MM.1S (cell line): ENCODE data around the gene ARHGEF12.

Experiments
- DNase-seq: peaks from one replicate; pipeline ENCODE4 v3.0.0-alpha.2; 2015
- H2AFZ ChIP-seq: fragments of 300-600 bp; sonication (generic); 2 replicates; pipeline ENCODE4 v1.6.0; 2016; ENCODE audit warnings: antibody characterized with exemption, low read length
- H3F3A ChIP-seq: fragments of 300-600 bp; sonication (generic); 2 replicates; pipeline ENCODE4 v1.6.1; 2016; ENCODE audit warnings: mild to moderate bottlenecking, antibody characterized with exemption, low read length, moderate library complexity, mixed read lengths; ENCODE audit not compliant: insufficient read depth
- H3K27ac ChIP-seq: fragments of 300-600 bp; sonication (generic); 2 replicates; pipeline ENCODE4 v1.5.1; 2016; ENCODE audit warnings: mild to moderate bottlenecking, low read length
- H3K27me3 ChIP-seq: fragments of 300-600 bp; sonication (generic); replicated peaks from 2 replicates; pipeline ENCODE4 v1.6.0; 2016; ENCODE audit warnings: low read length; ENCODE audit not compliant: insufficient read depth
- H3K36me3 ChIP-seq: fragments of 300-600 bp; sonication (generic); replicated peaks from 2 replicates; pipeline ENCODE4 v1.6.1; 2016; ENCODE audit warnings: mild to moderate bottlenecking, low read length, mixed read lengths; ENCODE audit not compliant: insufficient read depth
- H3K4me1 ChIP-seq: fragments of 300-600 bp; sonication (generic); 2 replicates; pipeline ENCODE4 v1.6.1; 2016; ENCODE audit warnings: low read length, mixed read lengths
- H3K4me2 ChIP-seq: fragments of 300-600 bp; sonication (generic); 2 replicates; pipeline ENCODE4 v1.6.0; 2016; ENCODE audit warnings: low read depth, low read length
- H3K4me3 ChIP-seq: fragments of 300-600 bp; sonication (generic); 2 replicates; pipeline ENCODE4 v1.5.1; 2016; ENCODE audit warnings: low read length, mixed read lengths
- H3K79me2 ChIP-seq: fragments of 300-600 bp; sonication (generic); 2 replicates; pipeline ENCODE4 v1.6.1; 2016; ENCODE audit warnings: mixed run types, low read length, mixed read lengths
- H3K9ac ChIP-seq: fragments of 300-600 bp; sonication (generic); 2 replicates; pipeline ENCODE4 v1.6.1; 2016; ENCODE audit warnings: low read length, mixed read lengths
- H3K9me2 ChIP-seq: fragments of 300-600 bp; sonication (generic); replicated peaks from 2 replicates; pipeline ENCODE4 v1.6.1; 2016; ENCODE audit warnings: mild to moderate bottlenecking, low read length, mixed read lengths; ENCODE audit not compliant: insufficient read depth
- H3K9me3 ChIP-seq: fragments of 300-600 bp; sonication (generic); replicated peaks from 2 replicates; pipeline ENCODE4 v1.6.1; 2016; ENCODE audit warnings: mild to moderate bottlenecking, low read length, mixed read lengths; ENCODE audit not compliant: insufficient read depth
- H4K20me1 ChIP-seq: fragments of 300-600 bp; sonication (generic); 2 replicates; pipeline ENCODE4 v1.6.1; 2016; ENCODE audit warnings: mild to moderate bottlenecking, low read length, moderate library complexity, mixed read lengths; ENCODE audit not compliant: insufficient read depth
- CTCF ChIP-seq: fragments of 300-600 bp; sonication (generic); IDR thresholded peaks from 2 replicates; pipeline ENCODE4 v1.5.1; 2016; ENCODE audit warnings: antibody characterized with exemption, low read length, mixed read lengths
- EZH2 ChIP-seq: fragments of 300-600 bp; sonication (generic); optimal IDR thresholded peaks from 2 replicates; pipeline ENCODE3; 2017; ENCODE audit warnings: low read depth, mild to moderate bottlenecking, antibody characterized with exemption, low read length, mixed read lengths
- EZH2phosphoT487 ChIP-seq: fragments of 300-600 bp; sonication (generic); IDR thresholded peaks from 2 replicates; pipeline ENCODE4 v1.6.1; 2018; ENCODE audit warnings: antibody characterized with exemption, low read length

ARHGEF12 gene

GRCh38 chr11:120392793-120393192, 56.6 kb downstream of the ARHGEF12 start:
- H3K4me3 ChIP-seq, result no peak overlapping the region
- no peaks in the 10 kb centered on the region; the same call in 1 of the 2 replicates for H3F3A ChIP-seq
- no peaks in the 10 kb centered on the region for H3K9me2 ChIP-seq
- H3K9ac ChIP-seq, result no peak overlapping the region
- H3K27me3 ChIP-seq, result no peaks in the 10 kb centered on the region
- H3K36me3 ChIP-seq, result no peaks in the 10 kb centered on the region
- no peak for TF ChIP-seq CTCF
- TF ChIP-seq EZH2phosphoT487, result no peak
- no peak for TF ChIP-seq EZH2
- no peaks in the 10 kb centered on the region for H3K9me3 ChIP-seq
- DNase-seq, result no peak
- no peak overlapping the region for H2AFZ ChIP-seq
- H4K20me1 ChIP-seq, result peaks cover 13% of the 10 kb centered on the region; the same call in 1 of the 2 replicates
- H3K4me2 ChIP-seq, result no peak overlapping the region
- no peaks in the 10 kb centered on the region for H3K4me1 ChIP-seq
- peaks cover 98% of the 10 kb centered on the region for H3K79me2 ChIP-seq
- H3K27ac ChIP-seq, result no peak overlapping the region

GRCh38 chr11:120394119-120394518, 57.9 kb downstream of the ARHGEF12 start:
- H3K4me2 ChIP-seq, result no peak overlapping the region
- no peaks in the 10 kb centered on the region for H3K27me3 ChIP-seq
- no peak for DNase-seq
- H2AFZ ChIP-seq, result no peak overlapping the region
- no peaks in the 10 kb centered on the region for H3K9me2 ChIP-seq
- no peaks in the 10 kb centered on the region for H3K36me3 ChIP-seq
- H3K79me2 ChIP-seq, result peaks cover 98% of the 10 kb centered on the region
- TF ChIP-seq EZH2, result no peak
- no peak for TF ChIP-seq CTCF
- no peak for TF ChIP-seq EZH2phosphoT487
- peaks cover 9% of the 10 kb centered on the region; the same call in 1 of the 2 replicates for H4K20me1 ChIP-seq
- no peak overlapping the region for H3K27ac ChIP-seq
- no peaks in the 10 kb centered on the region; the same call in 1 of the 2 replicates for H3F3A ChIP-seq
- H3K4me3 ChIP-seq, result no peak overlapping the region
- no peaks in the 10 kb centered on the region for H3K9me3 ChIP-seq
- H3K4me1 ChIP-seq, result no peaks in the 10 kb centered on the region
- H3K9ac ChIP-seq, result no peak overlapping the region

- Histone ChIP-seq H3K79me2 (peaks cover 97% of the 10 kb centered on the region), H3K4me1 (no peaks in the 10 kb centered on the region), H3K9me3 (no peaks in the 10 kb centered on the region), H3K9me2 (no peaks in the 10 kb centered on the region), H3K36me3 (no peaks in the 10 kb centered on the region), H3K4me2 (no peak overlapping the region), H3K9ac (no peak overlapping the region), H3F3A (no peaks in the 10 kb centered on the region; the same call in 1 of the 2 replicates), H4K20me1 (peaks cover 7% of the 10 kb centered on the region; the same call in 1 of the 2 replicates), H3K4me3 (no peak overlapping the region), H3K27ac (no peak overlapping the region), H2AFZ (no peak overlapping the region), H3K27me3 (no peaks in the 10 kb centered on the region)
- no peak for DNase-seq
- TF ChIP-seq CTCF, result no peak
- no peak for TF ChIP-seq EZH2
- TF ChIP-seq EZH2phosphoT487, result no peak
These were observed 59.6 kb downstream of the ARHGEF12 start for GRCh38 chr11:120395778-120396177.
